ENCODE results near the gene ABAT. TPM values are rescaled to one million over a fixed set of nuclear protein-coding genes. Genes with fewer than 3 reads are reported as not detected.

The ABAT gene
- total RNA-seq, 1 experiment from 2014 or later = 7.3 TPM

DNA sequence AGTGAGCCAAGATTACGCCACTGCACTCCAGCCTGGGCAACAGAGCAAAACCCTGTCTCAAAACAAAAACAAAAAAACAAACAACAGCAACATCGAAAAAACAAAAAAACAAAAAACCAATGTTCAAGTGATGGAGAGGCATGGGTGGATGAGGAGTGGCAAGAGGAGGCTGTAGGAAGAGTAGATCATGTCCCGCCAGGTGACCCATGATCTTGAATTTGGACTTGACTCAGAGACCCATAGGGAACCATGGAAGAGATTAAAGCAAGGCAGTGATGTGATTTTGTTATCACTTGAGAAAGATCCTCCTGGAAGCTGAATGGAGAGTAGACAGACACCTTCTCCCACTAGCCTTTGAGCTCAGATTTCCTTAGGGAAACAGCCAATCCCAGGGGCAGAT, 11.2 kb downstream of the ABAT start:
- no CpG with 5 or more reads among the region's 3 CpGs for WGBS (ENCODE audit: extremely low coverage, insufficient read length, low lambda C conversion rate)
- H2BK12ac ChIP-seq (ENCODE audit: insufficient read length, low read depth, low read length) = no peak overlapping the region
- no peak overlapping the region for H2BK5ac ChIP-seq (ENCODE audit: insufficient read length, low read length)
- no peaks in the 10 kb centered on the region for H3K27me3 ChIP-seq (ENCODE audit: insufficient read depth, low read length)
- no peak overlapping the region for H2AK5ac ChIP-seq (ENCODE audit: insufficient read length, low read length)
- H3K4me2 ChIP-seq (ENCODE audit: insufficient read depth, insufficient read length, low read length) = no peak overlapping the region
- no peaks in the 10 kb centered on the region; the same call in 1 of the 2 replicates for H3K4me1 ChIP-seq (ENCODE audit: insufficient read depth, low read length)
- no peaks in the 10 kb centered on the region for H3K79me1 ChIP-seq (ENCODE audit: insufficient read depth, low read depth, low read length, poor library complexity, severe bottlenecking)
- no peak overlapping the region for H3K23ac ChIP-seq (ENCODE audit: insufficient read length, low read depth, low read length)
- no peak overlapping the region for H2BK20ac ChIP-seq (ENCODE audit: low read depth, low read length, poor library complexity, severe bottlenecking)
- no peak overlapping the region for H4K91ac ChIP-seq (ENCODE audit: insufficient read length, low read depth, low read length)
- H3K27me3 Mint-ChIP-seq (ENCODE audit: low read depth) = no peaks in the 10 kb centered on the region
- peaks cover 9 to 11% of the 10 kb centered on the region in 2 experiments for H3K9me3 Mint-ChIP-seq
- TF ChIP-seq, protein P1, sequence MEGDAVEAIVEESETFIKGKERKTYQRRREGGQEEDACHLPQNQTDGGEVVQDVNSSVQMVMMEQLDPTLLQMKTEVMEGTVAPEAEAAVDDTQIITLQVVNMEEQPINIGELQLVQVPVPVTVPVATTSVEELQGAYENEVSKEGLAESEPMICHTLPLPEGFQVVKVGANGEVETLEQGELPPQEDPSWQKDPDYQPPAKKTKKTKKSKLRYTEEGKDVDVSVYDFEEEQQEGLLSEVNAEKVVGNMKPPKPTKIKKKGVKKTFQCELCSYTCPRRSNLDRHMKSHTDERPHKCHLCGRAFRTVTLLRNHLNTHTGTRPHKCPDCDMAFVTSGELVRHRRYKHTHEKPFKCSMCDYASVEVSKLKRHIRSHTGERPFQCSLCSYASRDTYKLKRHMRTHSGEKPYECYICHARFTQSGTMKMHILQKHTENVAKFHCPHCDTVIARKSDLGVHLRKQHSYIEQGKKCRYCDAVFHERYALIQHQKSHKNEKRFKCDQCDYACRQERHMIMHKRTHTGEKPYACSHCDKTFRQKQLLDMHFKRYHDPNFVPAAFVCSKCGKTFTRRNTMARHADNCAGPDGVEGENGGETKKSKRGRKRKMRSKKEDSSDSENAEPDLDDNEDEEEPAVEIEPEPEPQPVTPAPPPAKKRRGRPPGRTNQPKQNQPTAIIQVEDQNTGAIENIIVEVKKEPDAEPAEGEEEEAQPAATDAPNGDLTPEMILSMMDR (conservative IDR thresholded peaks at IDR 0.05) = no peak
- no peak overlapping the region for H2AFZ ChIP-seq (ENCODE audit: low read length)
- H4K20me1 ChIP-seq (ENCODE audit: control insufficient read depth, insufficient read depth, insufficient read length) = no peaks in the 10 kb centered on the region
- DNase-seq = no peak
- H3K9ac ChIP-seq (ENCODE audit: extremely low read depth, insufficient read length, low read length) = no peak overlapping the region
- H3K56ac ChIP-seq (ENCODE audit: insufficient read length, low read depth, low read length) = no peak overlapping the region
- H3K4me3 Mint-ChIP-seq = peak overlapping the region in 1 of 2 experiments; percentile 14; a peak in 2 of 5 replicates
- H3K27ac ChIP-seq (ENCODE audit: insufficient read length, low read depth, low read length) = no peak overlapping the region
- no peak overlapping the region for H2BK15ac ChIP-seq (ENCODE audit: low read depth, low read length)
- H3K14ac ChIP-seq (ENCODE audit: insufficient read depth, low read length) = no peak overlapping the region
- no peak overlapping the region for H3K18ac ChIP-seq (ENCODE audit: insufficient read length, low read depth, low read length)
- peaks cover 8 to 15% (median 9%) of the 10 kb centered on the region in 3 experiments; a peak in 6 of 7 replicates for H3K36me3 Mint-ChIP-seq (ENCODE audit: insufficient read depth in 1 of 3, low read depth in 3 of 3)
- peak overlapping the region; percentile 44 to 93 (median 57); a peak in 3 of 7 replicates for H3K27ac Mint-ChIP-seq
- no peaks in the 10 kb centered on the region for H3K9me3 ChIP-seq (ENCODE audit: control insufficient read depth, low read depth, low read length)
- H3K23me2 ChIP-seq (ENCODE audit: insufficient read length, low read depth, low read length, poor library complexity, severe bottlenecking) = no peaks in the 10 kb centered on the region
- no peaks in the 10 kb centered on the region for H3K79me2 ChIP-seq (ENCODE audit: insufficient read depth, low read length)
- no peak overlapping the region for H4K5ac ChIP-seq (ENCODE audit: insufficient read length, low read depth, low read length)
- peaks cover 14 to 20% of the 10 kb centered on the region in 2 experiments for H3K4me1 Mint-ChIP-seq
- H4K8ac ChIP-seq (replicated peaks; ENCODE audit: insufficient read length, low read depth, low read length) = no peak overlapping the region
- H3K4ac ChIP-seq (ENCODE audit: low read depth, low read length) = no peak overlapping the region
- H2BK120ac ChIP-seq (ENCODE audit: low read depth, low read length, poor library complexity, severe bottlenecking) = no peak overlapping the region
- H3T11ph ChIP-seq (ENCODE audit: low read length) = no peak overlapping the region
